Measurements from ENCODE around the gene LINC00632.

Gene LINC00632

DNA sequence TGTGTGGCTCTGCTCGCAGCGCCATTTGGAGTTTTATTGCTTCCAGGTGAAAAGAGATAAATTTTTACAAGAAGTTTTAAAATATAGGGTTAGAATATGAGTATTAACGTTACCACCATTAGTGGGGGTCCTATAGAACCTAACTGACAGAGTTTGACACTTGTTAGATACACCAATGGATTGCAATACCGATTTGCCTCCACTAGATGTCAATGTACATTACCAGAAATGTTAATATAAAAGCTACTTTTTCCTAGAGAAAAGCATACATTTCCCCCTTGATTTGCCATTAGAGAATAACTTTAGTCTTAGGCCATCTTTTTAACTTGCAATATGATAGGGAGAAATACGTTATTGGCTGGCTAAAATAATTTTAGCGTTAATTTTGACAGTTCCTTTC is 108.4 kb downstream of the LINC00632 start:
- ATAC-seq: no peak
- no peaks in the 10 kb centered on the region for H3K4me1 Mint-ChIP-seq
- H3K9me3 Mint-ChIP-seq: peaks cover 7% of the 10 kb centered on the region
- no peak overlapping the region for H3K4me3 Mint-ChIP-seq
- H3K27me3 Mint-ChIP-seq: no peaks in the 10 kb centered on the region
- H3K36me3 Mint-ChIP-seq: no peaks in the 10 kb centered on the region
- H3K27ac Mint-ChIP-seq: no peak overlapping the region

DNA sequence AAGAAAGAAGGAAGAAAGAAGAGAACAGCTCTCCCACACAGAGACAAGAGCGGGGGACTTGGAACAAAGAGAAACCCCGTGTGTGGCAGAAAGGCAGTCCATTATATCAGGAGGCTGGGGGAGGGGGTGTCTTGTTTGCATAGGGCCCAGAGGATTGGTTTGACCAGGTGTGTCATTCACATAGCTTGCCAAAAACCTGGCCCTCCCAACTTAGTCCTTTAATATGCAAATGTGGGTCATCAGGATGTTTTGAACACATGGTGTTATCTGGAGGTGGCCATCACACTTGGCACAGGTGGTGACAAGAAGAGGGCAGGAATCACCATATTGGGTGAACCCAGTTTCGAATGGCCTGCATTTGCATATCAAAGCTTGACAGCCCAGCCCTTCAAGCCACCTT is 111.7 kb downstream of the LINC00632 start:
- Mint-ChIP-seq H3K27ac (no peak overlapping the region), H3K27me3 (no peaks in the 10 kb centered on the region), H3K36me3 (no peaks in the 10 kb centered on the region), H3K4me1 (no peaks in the 10 kb centered on the region), H3K4me3 (no peak overlapping the region), H3K9me3 (no peaks in the 10 kb centered on the region)
- ATAC-seq: no peak

DNA sequence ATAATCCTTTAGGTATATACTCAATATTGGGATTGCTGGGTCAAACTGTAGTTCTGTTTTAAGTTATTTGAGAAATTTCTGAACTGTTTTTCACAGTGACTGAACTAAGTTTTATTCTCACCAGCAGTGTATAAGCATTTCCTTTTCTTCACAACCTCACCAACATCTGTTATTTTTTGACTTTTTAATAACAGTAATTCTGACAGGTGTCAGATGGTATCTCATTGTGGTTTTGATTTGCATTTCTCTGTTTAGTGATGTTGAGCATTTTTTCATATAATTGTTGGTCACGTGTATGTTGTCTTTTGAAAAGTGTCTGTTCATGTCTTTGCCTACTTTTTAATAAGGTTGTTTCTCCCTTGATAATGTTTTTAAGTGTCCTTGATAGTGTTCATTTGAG is 112.6 kb downstream of the LINC00632 start:
- Mint-ChIP-seq H3K27ac (no peak overlapping the region), H3K36me3 (no peaks in the 10 kb centered on the region), H3K9me3 (no peaks in the 10 kb centered on the region), H3K4me3 (no peak overlapping the region), H3K27me3 (no peaks in the 10 kb centered on the region), H3K4me1 (no peaks in the 10 kb centered on the region)
- no peak for ATAC-seq

DNA sequence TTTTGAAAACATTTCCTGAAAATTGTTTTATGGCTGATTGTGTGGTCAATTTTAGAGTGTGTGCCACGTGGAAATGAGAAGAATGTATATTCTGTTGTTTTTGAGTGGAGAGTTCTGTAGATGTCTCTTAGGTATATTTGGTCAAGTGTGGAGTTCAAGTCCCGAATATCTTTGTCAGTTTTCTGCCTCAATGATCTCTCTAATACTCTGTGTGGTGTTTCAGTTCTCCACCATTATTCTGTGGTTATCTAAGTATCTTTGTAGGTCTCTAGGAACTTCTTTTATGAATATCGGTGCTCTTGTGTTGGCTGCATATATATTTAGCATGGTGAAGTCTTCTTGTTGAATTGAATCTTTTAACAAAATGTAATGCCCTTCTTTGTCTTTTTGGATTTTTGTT is 113.3 kb downstream of the LINC00632 start:
- no peak for ATAC-seq
- H3K27me3 Mint-ChIP-seq: no peaks in the 10 kb centered on the region
- H3K36me3 Mint-ChIP-seq: no peaks in the 10 kb centered on the region
- no peaks in the 10 kb centered on the region for H3K4me1 Mint-ChIP-seq
- H3K27ac Mint-ChIP-seq: no peak overlapping the region
- no peak overlapping the region for H3K4me3 Mint-ChIP-seq
- H3K9me3 Mint-ChIP-seq: no peaks in the 10 kb centered on the region

DNA sequence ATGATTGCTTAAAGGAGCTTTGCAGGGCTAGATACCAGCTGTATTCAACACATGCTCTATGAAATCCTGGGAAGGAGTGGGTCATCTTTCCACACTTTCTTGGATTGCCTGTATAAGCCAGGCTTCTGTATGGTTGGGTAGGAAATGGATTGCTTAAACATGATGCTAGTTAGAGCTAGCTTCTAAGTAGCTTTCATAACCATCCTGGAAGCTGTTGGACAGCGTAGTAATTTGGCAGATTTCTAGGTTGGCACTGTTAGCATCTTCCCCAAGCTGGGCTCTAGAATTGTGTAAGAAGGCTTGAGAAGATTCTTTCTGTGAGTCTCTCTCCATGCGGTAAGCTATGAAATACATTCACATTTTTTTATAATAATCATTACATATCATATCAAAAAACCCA is 127.3 kb downstream of the LINC00632 start:
- no peak for ATAC-seq
- Mint-ChIP-seq H3K4me3 (no peak overlapping the region), H3K4me1 (no peaks in the 10 kb centered on the region), H3K27me3 (no peaks in the 10 kb centered on the region), H3K27ac (no peak overlapping the region), H3K36me3 (no peaks in the 10 kb centered on the region), H3K9me3 (no peaks in the 10 kb centered on the region)
